H9 (cell line): ENCODE data around the gene MARCHF6. TPM values are rescaled to one million over a fixed set of nuclear protein-coding genes. Genes with fewer than 3 reads are reported as not detected.

Experiments
- DNase-seq: peaks from one replicate; pipeline ENCODE4 v3.0.0-alpha.2; 2017
- H2AFZ ChIP-seq: one replicate; pipeline ENCODE4 v1.6.1; 2013; ENCODE audit warnings: mild to moderate bottlenecking, low read length, control low read depth, moderate library complexity
- H2AK5ac ChIP-seq: 2 replicates; pipeline ENCODE4 v1.6.1; 2013; ENCODE audit warnings: low read length, control low read depth, mixed read lengths; ENCODE audit not compliant: insufficient read length
- H2BK120ac ChIP-seq: one replicate; pipeline ENCODE4 v1.6.1; 2013; ENCODE audit warnings: low read depth, mild to moderate bottlenecking, low read length, control low read depth, inconsistent platforms; ENCODE audit not compliant: poor library complexity, severe bottlenecking
- H2BK12ac ChIP-seq: 2 replicates; pipeline ENCODE4 v1.6.1; 2013; ENCODE audit warnings: low read length, control low read depth, mixed read lengths, low read depth; ENCODE audit not compliant: insufficient read length
- H2BK15ac ChIP-seq: 2 replicates; pipeline ENCODE4 v1.6.1; 2013; ENCODE audit warnings: low read depth, low read length, control low read depth
- H2BK20ac ChIP-seq: one replicate; pipeline ENCODE4 v1.6.1; 2013; ENCODE audit warnings: low read depth, mild to moderate bottlenecking, low read length, control low read depth, inconsistent platforms; ENCODE audit not compliant: poor library complexity, severe bottlenecking
- H2BK5ac ChIP-seq: 2 replicates; pipeline ENCODE4 v1.6.1; 2013; ENCODE audit warnings: low read length, control low read depth, mixed read lengths; ENCODE audit not compliant: insufficient read length
- H3K14ac ChIP-seq: 2 replicates; pipeline ENCODE4 v1.6.1; 2013; ENCODE audit warnings: low read length, control low read depth; ENCODE audit not compliant: insufficient read depth
- H3K18ac ChIP-seq: 2 replicates; pipeline ENCODE4 v1.6.1; 2013; ENCODE audit warnings: low read depth, mild to moderate bottlenecking, mixed read lengths, low read length, control low read depth; ENCODE audit not compliant: insufficient read length
- H3K23ac ChIP-seq: 2 replicates; pipeline ENCODE4 v1.6.1; 2013; ENCODE audit warnings: low read length, control low read depth, mixed read lengths, low read depth; ENCODE audit not compliant: insufficient read length
- H3K23me2 ChIP-seq: 2 replicates; pipeline ENCODE4 v1.6.1; 2013; ENCODE audit warnings: low read depth, mild to moderate bottlenecking, mixed read lengths, low read length, control low read depth; ENCODE audit not compliant: insufficient read length, poor library complexity, severe bottlenecking
- H3K27ac ChIP-seq: 2 replicates; pipeline ENCODE4 v1.5.1; 2013; ENCODE audit warnings: low read length, control low read depth, mixed read lengths, low read depth; ENCODE audit not compliant: insufficient read length
- H3K27me3 ChIP-seq: 2 replicates; pipeline ENCODE4 v1.6.1; 2013; ENCODE audit warnings: low read length, control low read depth, inconsistent platforms; ENCODE audit not compliant: insufficient read depth
- H3K4ac ChIP-seq: 2 replicates; pipeline ENCODE4 v1.6.1; 2013; ENCODE audit warnings: low read depth, mild to moderate bottlenecking, control low read depth, inconsistent platforms, low read length, moderate library complexity
- H3K4me1 ChIP-seq: 2 replicates; pipeline ENCODE4 v1.6.1; 2013; ENCODE audit warnings: low read length, control low read depth, inconsistent platforms; ENCODE audit not compliant: insufficient read depth
- H3K4me2 ChIP-seq: 2 replicates; pipeline ENCODE4 v1.6.1; 2013; ENCODE audit warnings: low read length, control low read depth, mixed read lengths; ENCODE audit not compliant: insufficient read length, insufficient read depth
- H3K56ac ChIP-seq: 2 replicates; pipeline ENCODE4 v1.6.1; 2013; ENCODE audit warnings: low read depth, mild to moderate bottlenecking, mixed read lengths, low read length, control low read depth; ENCODE audit not compliant: insufficient read length
- H3K79me1 ChIP-seq: 2 replicates; pipeline ENCODE4 v1.6.1; 2013; ENCODE audit warnings: low read depth, mild to moderate bottlenecking, moderate library complexity, low read length, control low read depth, inconsistent platforms; ENCODE audit not compliant: insufficient read depth, poor library complexity, severe bottlenecking
- H3K79me2 ChIP-seq: 2 replicates; pipeline ENCODE4 v1.6.1; 2013; ENCODE audit warnings: low read length, control low read depth, inconsistent platforms; ENCODE audit not compliant: insufficient read depth
- H3K9ac ChIP-seq: 2 replicates; pipeline ENCODE4 v1.6.1; 2013; ENCODE audit warnings: low read length, control low read depth, mixed read lengths; ENCODE audit not compliant: insufficient read length; ENCODE audit errors: extremely low read depth
- H3K9me3 ChIP-seq: one replicate; pipeline ENCODE4 v1.6.1; 2013; ENCODE audit warnings: low read depth, low read length, inconsistent platforms; ENCODE audit not compliant: control insufficient read depth
- H3T11ph ChIP-seq: one replicate; pipeline ENCODE4 v1.6.1; 2013; ENCODE audit warnings: mild to moderate bottlenecking, low read length, control low read depth, inconsistent platforms
- H4K20me1 ChIP-seq: one replicate; pipeline ENCODE4 v1.6.1; 2013; ENCODE audit not compliant: control insufficient read depth, insufficient read length, insufficient read depth
- H4K5ac ChIP-seq: 2 replicates; pipeline ENCODE4 v1.6.1; 2013; ENCODE audit warnings: low read depth, mild to moderate bottlenecking, mixed read lengths, low read length, control low read depth; ENCODE audit not compliant: insufficient read length
- H4K8ac ChIP-seq: replicated peaks from 2 replicates; pipeline ENCODE4 v1.6.1; 2013; ENCODE audit warnings: low read length, control low read depth, mixed read lengths, low read depth; ENCODE audit not compliant: insufficient read length
- H4K91ac ChIP-seq: 2 replicates; pipeline ENCODE4 v1.6.1; 2013; ENCODE audit warnings: low read depth, mild to moderate bottlenecking, moderate library complexity, mixed read lengths, low read length, control low read depth; ENCODE audit not compliant: insufficient read length
- H3K27ac Mint-ChIP-seq, 3 experiments: 2 replicates in 2 of 3; 3 replicates in 1 of 3; pipeline ENCODE4 v1.8.0; 2020 to 2021; ENCODE audit warnings: mixed read lengths in 3 of 3, mild to moderate bottlenecking in 1 of 3, moderate library complexity in 1 of 3
- H3K27me3 Mint-ChIP-seq: 2 replicates; pipeline ENCODE4 v1.8.0; 2021; ENCODE audit warnings: low read depth, mild to moderate bottlenecking, moderate library complexity, mixed read lengths
- H3K36me3 Mint-ChIP-seq, 3 experiments: 2 replicates in 2 of 3; 3 replicates in 1 of 3; pipeline ENCODE4 v1.8.0; 2020 to 2021; ENCODE audit warnings: low read depth in 3 of 3, mixed read lengths in 3 of 3; ENCODE audit not compliant: insufficient read depth in 1 of 3
- H3K4me1 Mint-ChIP-seq, 2 experiments: 2 replicates each; pipeline ENCODE4 v1.8.0; 2020; ENCODE audit warnings: mixed read lengths in 2 of 2
- H3K4me3 Mint-ChIP-seq, 2 experiments: 2 replicates in 1 of 2; 3 replicates in 1 of 2; pipeline ENCODE4 v1.8.0; 2020 to 2021; ENCODE audit warnings: mild to moderate bottlenecking in 2 of 2, mixed read lengths in 2 of 2, moderate library complexity in 1 of 2
- H3K9me3 Mint-ChIP-seq, 2 experiments: 2 replicates in 1 of 2; 3 replicates in 1 of 2; pipeline ENCODE4 v1.8.0; 2020; ENCODE audit warnings: mild to moderate bottlenecking in 2 of 2, mixed read lengths in 2 of 2, moderate library complexity in 1 of 2
- CTCF ChIP-seq: fragments of 200-600 bp; sonication (generic); conservative IDR thresholded peaks from 3 replicates; pipeline ENCODE4 v1.8.0; 2021; ENCODE audit warnings: antibody characterized with exemption, mild to moderate bottlenecking
- WGBS: extraction: QIAGEN DNeasy Blood & Tissue Kit; methylation state at CpG from one replicate; pipeline ENCODE4 v1.1.7; 2013; ENCODE audit warnings: missing lambda C conversion rate, low lambda C conversion rate, mixed read lengths; ENCODE audit not compliant: insufficient read length; ENCODE audit errors: extremely low coverage; 5-methylcytosine and 5-hydroxymethylcytosine counted together
- total RNA-seq: library from RNA; stranded (reverse); gene quantifications from 2 replicates; pipeline ENCODE4 v1.2.1, GENCODE V29; 2021

Gene MARCHF6
- total RNA-seq, 1 experiment from 2014 or later = 118 TPM

GRCh38 chr5:10337107-10337506 is 16.4 kb upstream of the MARCHF6 start:
- H4K5ac ChIP-seq = no peak overlapping the region
- no peak overlapping the region for H2BK120ac ChIP-seq
- Mint-ChIP-seq H3K27ac (no peak overlapping the region), H3K4me3 (no peak overlapping the region), H3K4me1 (peaks cover 11 to 15% of the 10 kb centered on the region in 2 experiments), H3K9me3 (no peaks in the 10 kb centered on the region), H3K36me3 (no peaks in the 10 kb centered on the region; a peak in 1 of 7 replicates), H3K27me3 (peaks cover 43% of the 10 kb centered on the region)
- H3K23ac ChIP-seq = no peak overlapping the region
- H3K9me3 ChIP-seq = no peaks in the 10 kb centered on the region
- H3K4me1 ChIP-seq = no peaks in the 10 kb centered on the region; the same call in 1 of the 2 replicates
- no peak overlapping the region for H3T11ph ChIP-seq
- no peak overlapping the region for H2AK5ac ChIP-seq
- no peak overlapping the region for H3K56ac ChIP-seq
- peaks cover 20% of the 10 kb centered on the region; the same call in 1 of the 2 replicates for H3K27me3 ChIP-seq
- H3K4ac ChIP-seq = no peak overlapping the region
- no peak overlapping the region for H2BK15ac ChIP-seq
- no peak for DNase-seq
- no peak overlapping the region for H2BK12ac ChIP-seq
- no peaks in the 10 kb centered on the region for H4K20me1 ChIP-seq
- H2BK20ac ChIP-seq = no peak overlapping the region
- H4K8ac ChIP-seq = no peak overlapping the region
- no peak overlapping the region for H3K9ac ChIP-seq
- WGBS = no CpG with 5 or more reads among the region's 4 CpGs
- no peak overlapping the region for H2AFZ ChIP-seq
- H3K14ac ChIP-seq = no peak overlapping the region
- no peaks in the 10 kb centered on the region for H3K79me2 ChIP-seq
- no peak overlapping the region for H2BK5ac ChIP-seq
- no peak overlapping the region for H4K91ac ChIP-seq
- H3K79me1 ChIP-seq = no peaks in the 10 kb centered on the region
- H3K4me2 ChIP-seq = no peak overlapping the region
- no peak for TF ChIP-seq CTCF
- no peak overlapping the region for H3K18ac ChIP-seq
- no peak overlapping the region for H3K27ac ChIP-seq
- peaks cover 10% of the 10 kb centered on the region for H3K23me2 ChIP-seq
